Measurements from ENCODE around the gene SPIRE1.

Gene SPIRE1

DNA sequence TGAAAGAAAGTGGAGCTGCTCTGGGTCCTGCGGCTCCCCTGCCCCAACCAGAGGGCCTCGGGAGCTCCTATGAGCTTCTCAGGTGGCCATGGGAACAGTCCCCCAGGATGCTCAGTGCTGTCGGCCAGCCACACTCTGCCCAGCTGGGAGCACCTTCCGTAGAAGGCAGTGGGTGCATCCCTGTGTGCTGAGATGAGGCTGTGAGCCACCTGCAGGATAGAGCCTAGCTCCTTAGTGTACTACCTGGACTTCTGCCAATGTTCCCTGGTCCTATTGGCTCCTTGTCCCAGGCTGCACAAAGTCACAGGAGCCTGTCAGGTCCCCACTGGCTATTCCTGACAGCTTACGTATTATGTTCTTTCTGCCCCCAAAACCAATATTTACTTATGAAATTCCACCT, 234.1 kb downstream of the SPIRE1 start:
- TF ChIP-seq EP300 (IDR thresholded peaks at IDR 0.05; ENCODE audit: borderline replicate concordance) (no peak), FOXM1 (IDR thresholded peaks at IDR 0.05; ENCODE audit: borderline replicate concordance, low read depth) (no peak), EGR1 (IDR thresholded peaks at IDR 0.05) (no peak), CREB1 (IDR thresholded peaks at IDR 0.05; ENCODE audit: low read depth) (no peak), NFIC (IDR thresholded peaks at IDR 0.05) (no peak), TCF12 (IDR thresholded peaks at IDR 0.05; ENCODE audit: low read depth) (no peak)

DNA sequence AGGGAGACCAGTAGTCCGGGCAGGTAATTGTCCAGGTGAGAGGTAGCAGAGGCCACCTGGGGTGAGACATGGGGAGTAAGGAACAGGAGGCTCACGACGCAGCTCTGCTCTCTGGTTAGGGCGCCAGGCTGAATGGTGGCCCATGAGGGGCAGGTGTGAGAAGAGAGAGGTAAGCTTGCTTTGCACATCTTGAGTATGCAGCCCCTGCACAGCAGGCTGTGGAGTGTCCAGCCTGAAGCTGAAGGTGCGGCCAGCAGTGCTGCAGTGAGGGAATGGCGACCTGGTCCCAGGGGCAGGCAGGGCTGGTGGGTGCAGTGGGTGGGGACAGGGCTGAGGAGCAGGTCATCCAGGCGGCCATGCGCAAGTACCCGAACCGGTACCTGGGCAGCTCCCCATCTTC, 234.5 kb downstream of the SPIRE1 start:
- TF ChIP-seq ZBTB7A (IDR thresholded peaks at IDR 0.05; ENCODE audit: low read depth) (no peak), FOXM1 (IDR thresholded peaks at IDR 0.05; ENCODE audit: borderline replicate concordance, low read depth) (no peak), NFIC (IDR thresholded peaks at IDR 0.05) (no peak), TCF12 (IDR thresholded peaks at IDR 0.05; ENCODE audit: low read depth) (no peak), EP300 (IDR thresholded peaks at IDR 0.05; ENCODE audit: borderline replicate concordance) (no peak), CEBPB (IDR thresholded peaks at IDR 0.05) (no peak), TAF1 (IDR thresholded peaks at IDR 0.05; ENCODE audit: low read depth) (no peak), YY1 (IDR thresholded peaks at IDR 0.05; ENCODE audit: low read depth) (no peak)
- TF ChIP-seq, protein P1, sequence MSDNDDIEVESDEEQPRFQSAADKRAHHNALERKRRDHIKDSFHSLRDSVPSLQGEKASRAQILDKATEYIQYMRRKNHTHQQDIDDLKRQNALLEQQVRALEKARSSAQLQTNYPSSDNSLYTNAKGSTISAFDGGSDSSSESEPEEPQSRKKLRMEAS (IDR thresholded peaks at IDR 0.05), result no peak
- TF ChIP-seq, protein P2, sequence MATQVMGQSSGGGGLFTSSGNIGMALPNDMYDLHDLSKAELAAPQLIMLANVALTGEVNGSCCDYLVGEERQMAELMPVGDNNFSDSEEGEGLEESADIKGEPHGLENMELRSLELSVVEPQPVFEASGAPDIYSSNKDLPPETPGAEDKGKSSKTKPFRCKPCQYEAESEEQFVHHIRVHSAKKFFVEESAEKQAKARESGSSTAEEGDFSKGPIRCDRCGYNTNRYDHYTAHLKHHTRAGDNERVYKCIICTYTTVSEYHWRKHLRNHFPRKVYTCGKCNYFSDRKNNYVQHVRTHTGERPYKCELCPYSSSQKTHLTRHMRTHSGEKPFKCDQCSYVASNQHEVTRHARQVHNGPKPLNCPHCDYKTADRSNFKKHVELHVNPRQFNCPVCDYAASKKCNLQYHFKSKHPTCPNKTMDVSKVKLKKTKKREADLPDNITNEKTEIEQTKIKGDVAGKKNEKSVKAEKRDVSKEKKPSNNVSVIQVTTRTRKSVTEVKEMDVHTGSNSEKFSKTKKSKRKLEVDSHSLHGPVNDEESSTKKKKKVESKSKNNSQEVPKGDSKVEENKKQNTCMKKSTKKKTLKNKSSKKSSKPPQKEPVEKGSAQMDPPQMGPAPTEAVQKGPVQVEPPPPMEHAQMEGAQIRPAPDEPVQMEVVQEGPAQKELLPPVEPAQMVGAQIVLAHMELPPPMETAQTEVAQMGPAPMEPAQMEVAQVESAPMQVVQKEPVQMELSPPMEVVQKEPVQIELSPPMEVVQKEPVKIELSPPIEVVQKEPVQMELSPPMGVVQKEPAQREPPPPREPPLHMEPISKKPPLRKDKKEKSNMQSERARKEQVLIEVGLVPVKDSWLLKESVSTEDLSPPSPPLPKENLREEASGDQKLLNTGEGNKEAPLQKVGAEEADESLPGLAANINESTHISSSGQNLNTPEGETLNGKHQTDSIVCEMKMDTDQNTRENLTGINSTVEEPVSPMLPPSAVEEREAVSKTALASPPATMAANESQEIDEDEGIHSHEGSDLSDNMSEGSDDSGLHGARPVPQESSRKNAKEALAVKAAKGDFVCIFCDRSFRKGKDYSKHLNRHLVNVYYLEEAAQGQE (IDR thresholded peaks at IDR 0.05; ENCODE audit: low read depth), result no peak
- TF ChIP-seq, protein P3, sequence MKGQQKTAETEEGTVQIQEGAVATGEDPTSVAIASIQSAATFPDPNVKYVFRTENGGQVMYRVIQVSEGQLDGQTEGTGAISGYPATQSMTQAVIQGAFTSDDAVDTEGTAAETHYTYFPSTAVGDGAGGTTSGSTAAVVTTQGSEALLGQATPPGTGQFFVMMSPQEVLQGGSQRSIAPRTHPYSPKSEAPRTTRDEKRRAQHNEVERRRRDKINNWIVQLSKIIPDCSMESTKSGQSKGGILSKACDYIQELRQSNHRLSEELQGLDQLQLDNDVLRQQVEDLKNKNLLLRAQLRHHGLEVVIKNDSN (IDR thresholded peaks at IDR 0.05), result no peak

DNA sequence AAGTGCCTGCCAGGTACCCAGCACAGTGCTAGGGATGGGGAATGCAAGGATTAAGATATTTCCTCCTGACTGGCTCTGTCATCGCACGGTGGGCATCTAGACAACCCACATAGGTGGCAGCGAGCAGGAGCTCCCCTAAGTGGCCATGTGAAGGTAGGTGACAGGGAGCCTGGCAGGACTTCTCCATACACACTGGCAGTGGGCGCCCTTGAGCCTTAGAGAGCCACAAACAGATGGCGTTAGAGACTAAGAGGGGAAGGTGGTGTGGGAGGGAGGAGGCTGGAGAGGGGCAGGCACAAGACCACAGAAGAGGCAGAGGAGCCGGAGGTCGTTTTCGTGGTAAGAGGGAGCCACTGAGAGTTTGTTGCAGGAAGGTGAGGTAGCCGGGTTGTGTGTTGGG, 235.0 kb downstream of the SPIRE1 start:
- no peak for TF ChIP-seq TAF1 (IDR thresholded peaks at IDR 0.05; ENCODE audit: low read depth)
- TF ChIP-seq RAD21 (IDR thresholded peaks at IDR 0.05; ENCODE audit: low read depth), result peak; percentile 37; the same call in 1 of the 2 replicates
- no peak for TF ChIP-seq ZBTB7A (IDR thresholded peaks at IDR 0.05; ENCODE audit: low read depth)
- TF ChIP-seq TEAD4 (IDR thresholded peaks at IDR 0.05), result no peak

DNA sequence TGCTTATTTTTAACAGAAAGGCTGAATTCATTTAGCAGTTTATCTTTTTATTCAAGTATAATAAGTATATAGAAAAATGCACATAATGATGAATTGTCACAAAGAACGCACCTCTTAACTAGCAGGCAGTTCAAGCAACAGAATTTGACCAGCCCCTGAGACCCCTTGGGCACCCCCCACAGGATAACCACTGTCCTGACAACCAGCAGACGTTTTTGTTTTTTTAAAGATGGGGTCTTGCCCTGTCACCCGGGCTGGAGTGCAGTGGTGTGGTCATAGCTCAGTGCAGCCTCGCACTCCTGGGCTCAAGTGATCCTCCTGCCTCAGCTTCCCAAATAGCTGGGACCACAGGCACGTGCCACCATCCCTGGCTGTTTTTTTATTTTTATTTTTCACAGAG, 236.2 kb downstream of the SPIRE1 start:
- TF ChIP-seq TEAD4 (IDR thresholded peaks at IDR 0.05) (no peak), FOXM1 (IDR thresholded peaks at IDR 0.05; ENCODE audit: borderline replicate concordance, low read depth) (no peak), CEBPB (IDR thresholded peaks at IDR 0.05) (no peak)

DNA sequence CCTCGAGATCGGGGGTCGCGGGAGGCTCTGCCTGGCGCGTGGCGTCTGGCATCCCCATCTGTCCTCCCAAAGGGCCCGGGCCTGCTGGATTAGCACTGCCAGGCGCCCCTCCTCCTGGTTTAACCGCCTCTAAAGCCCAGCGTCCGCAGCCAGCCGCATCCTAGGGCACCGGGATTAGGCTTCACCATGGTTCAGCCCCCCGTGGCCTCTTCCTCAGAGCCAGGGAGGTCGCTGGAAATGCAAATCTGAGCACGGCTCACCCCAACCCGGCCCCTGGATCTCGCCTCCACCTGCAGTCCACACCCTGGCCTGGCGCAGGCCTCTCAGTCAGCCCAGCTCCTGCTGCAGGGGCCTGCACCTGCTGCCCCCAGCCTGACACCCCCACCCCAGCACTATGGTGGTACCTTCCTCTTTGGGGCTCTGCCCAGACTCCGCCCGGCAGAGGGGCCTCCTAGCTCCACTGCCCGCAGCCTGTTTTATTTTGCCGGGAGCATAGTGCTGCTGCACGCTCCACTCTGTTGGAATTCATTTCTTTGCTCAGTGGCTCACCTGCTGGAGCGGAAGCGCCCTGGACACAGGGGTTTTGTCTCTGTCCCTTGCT, 237.0 kb downstream of the SPIRE1 start:
- TF ChIP-seq FOXM1 (IDR thresholded peaks at IDR 0.05; ENCODE audit: borderline replicate concordance, low read depth) (no peak), EGR1 (IDR thresholded peaks at IDR 0.05) (no peak), TCF12 (IDR thresholded peaks at IDR 0.05; ENCODE audit: low read depth) (no peak), RAD21 (IDR thresholded peaks at IDR 0.05; ENCODE audit: low read depth) (no peak), CEBPB (IDR thresholded peaks at IDR 0.05) (no peak), TEAD4 (IDR thresholded peaks at IDR 0.05) (no peak), YY1 (IDR thresholded peaks at IDR 0.05; ENCODE audit: low read depth) (no peak), ZBTB7A (IDR thresholded peaks at IDR 0.05; ENCODE audit: low read depth) (no peak), EP300 (IDR thresholded peaks at IDR 0.05; ENCODE audit: borderline replicate concordance) (no peak), CREB1 (IDR thresholded peaks at IDR 0.05; ENCODE audit: low read depth) (no peak), TAF1 (IDR thresholded peaks at IDR 0.05; ENCODE audit: low read depth) (no peak), NFIC (IDR thresholded peaks at IDR 0.05) (no peak)
- TF ChIP-seq, protein P1 (IDR thresholded peaks at IDR 0.05), result no peak
- TF ChIP-seq, protein P3 (IDR thresholded peaks at IDR 0.05), result no peak
- TF ChIP-seq, protein P2 (IDR thresholded peaks at IDR 0.05; ENCODE audit: low read depth), result no peak

DNA sequence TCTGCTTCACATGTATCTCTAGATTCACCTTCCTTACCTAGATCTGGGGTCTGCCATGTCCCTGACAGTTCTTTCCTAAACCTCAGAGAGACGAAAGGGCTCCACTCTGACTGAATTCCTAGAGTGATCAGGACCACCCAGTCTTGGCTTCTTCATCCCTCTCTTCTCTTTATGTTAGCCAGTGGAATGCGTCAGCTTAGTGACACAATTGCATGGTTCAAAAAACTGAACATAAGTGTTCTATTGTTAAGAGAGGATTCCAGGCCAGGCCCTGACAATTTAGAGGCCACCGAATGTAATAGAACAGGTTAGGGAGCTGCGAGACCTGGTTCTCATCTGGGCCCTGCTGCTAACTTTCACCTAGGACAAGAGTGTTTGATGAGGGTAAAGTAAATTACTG, 240.2 kb downstream of the SPIRE1 start:
- TF ChIP-seq YY1 (IDR thresholded peaks at IDR 0.05; ENCODE audit: low read depth) (no peak), RAD21 (IDR thresholded peaks at IDR 0.05; ENCODE audit: low read depth) (no peak), ZBTB7A (IDR thresholded peaks at IDR 0.05; ENCODE audit: low read depth) (no peak), CEBPB (IDR thresholded peaks at IDR 0.05) (no peak), NFIC (IDR thresholded peaks at IDR 0.05) (no peak), TCF12 (IDR thresholded peaks at IDR 0.05; ENCODE audit: low read depth) (no peak), TEAD4 (IDR thresholded peaks at IDR 0.05) (no peak), EP300 (IDR thresholded peaks at IDR 0.05; ENCODE audit: borderline replicate concordance) (no peak), FOXM1 (IDR thresholded peaks at IDR 0.05; ENCODE audit: borderline replicate concordance, low read depth) (no peak), CREB1 (IDR thresholded peaks at IDR 0.05; ENCODE audit: low read depth) (no peak)
- TF ChIP-seq, protein P2 (IDR thresholded peaks at IDR 0.05; ENCODE audit: low read depth), result no peak
- TF ChIP-seq, protein P1 (IDR thresholded peaks at IDR 0.05), result no peak

All from Ishikawa (cell line).